HG03439 (cell line): ENCODE results near the gene SMG6.
"Not testable (repeated sequence)": the region's sequence is repeated elsewhere in the genome, so short reads cannot be mapped to it uniquely, and the experiment has no call there.

Experiments
- ATAC-seq: cut with Tn5 transposase; IDR thresholded peaks from one replicate; pipeline ENCODE4 v1.9.1; 2021; ENCODE audit warnings: mild to moderate bottlenecking, moderate library complexity; ENCODE audit not compliant: unreplicated experiment

Gene SMG6

DNA sequence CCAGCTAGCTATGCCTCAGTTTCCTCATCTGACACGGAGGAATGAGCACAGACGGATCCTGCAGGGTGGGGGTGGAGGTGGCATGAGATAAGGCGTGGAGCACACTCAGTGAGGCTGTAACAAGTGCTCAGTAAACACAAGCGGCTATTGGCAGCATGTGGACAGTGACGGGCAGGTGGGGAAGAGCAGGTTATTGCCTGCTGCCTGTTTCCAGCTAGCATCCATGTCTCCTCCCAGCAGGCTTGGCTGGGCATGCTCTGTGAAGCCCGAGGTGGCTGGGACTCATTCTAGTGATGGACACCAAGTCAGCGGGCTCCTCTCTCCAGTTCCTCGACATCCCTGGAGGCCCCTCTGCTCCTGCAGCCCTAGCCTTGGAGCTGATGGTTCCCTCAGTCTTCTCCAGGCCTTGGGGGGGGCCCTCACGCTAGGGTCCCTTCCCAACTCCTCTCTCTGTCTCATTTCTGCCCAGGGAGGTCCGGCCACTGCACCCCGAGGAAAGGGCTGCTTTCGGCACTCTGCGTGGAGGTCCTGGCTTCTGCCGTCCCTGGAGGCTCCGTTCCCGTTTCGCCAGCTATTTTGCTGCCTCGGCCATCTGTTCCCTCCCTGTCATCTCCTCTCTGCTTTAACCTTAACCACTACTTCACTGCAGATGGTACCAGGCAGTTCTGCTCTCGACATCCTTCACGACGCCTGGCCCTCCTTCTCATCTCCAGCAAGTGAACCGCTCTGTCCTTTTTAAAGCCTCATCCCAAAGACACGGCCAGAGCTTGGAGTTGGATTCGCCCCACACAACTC, 284.7 kb downstream of the SMG6 start:
- ATAC-seq: no peak

DNA sequence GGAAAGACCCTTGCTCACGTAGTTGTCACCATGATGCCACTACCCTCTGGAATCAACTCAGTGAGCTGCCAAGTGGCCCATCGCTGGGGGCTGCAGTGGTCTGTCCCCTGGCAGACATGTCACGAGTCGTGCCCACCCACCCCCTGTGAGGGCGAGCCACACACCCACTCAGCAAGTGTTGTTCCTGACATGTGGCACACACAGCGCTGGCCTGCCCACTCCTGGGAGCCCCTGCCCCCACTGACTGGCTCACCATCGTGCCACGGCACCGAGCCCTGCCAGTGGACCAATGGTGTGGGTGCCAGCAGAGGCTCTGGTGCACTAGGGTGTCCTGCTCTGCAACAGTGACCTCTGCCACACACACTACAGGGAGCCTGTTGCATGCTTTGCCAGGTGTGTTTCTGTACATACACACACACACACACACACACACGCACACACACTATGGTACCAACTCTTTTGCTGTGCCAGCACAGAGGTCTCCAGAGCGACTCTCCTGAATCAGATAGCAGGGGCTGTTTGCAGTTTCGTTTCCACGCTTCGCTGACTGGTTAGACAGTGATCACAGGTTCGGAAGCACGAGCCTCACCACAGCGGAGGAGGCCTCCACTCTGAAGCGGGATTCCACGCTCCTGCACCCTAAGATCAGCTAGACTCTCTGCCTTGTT, 286.2 kb downstream of the SMG6 start:
- ATAC-seq: no peak

DNA sequence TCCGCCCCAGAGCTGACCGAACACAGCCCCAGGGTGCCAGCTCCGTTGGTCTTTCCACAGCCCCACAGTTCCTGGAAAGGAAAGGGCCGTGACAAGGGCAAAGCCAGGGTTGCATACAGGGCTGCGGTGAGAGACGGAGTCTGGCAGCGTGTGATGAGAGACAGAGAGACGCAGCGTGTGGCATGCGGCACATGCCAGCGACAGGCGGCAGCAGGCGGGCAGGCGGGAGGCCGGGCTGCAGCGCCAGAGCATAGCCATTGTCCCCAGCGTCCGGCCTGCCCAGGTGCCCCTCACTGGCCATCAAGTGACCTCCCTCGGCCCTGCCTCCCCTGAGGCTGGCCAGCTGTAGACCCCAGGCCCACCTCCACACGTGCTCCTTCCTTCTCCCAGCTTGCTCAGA, 287.1 kb downstream of the SMG6 start:
- ATAC-seq: no peak

DNA sequence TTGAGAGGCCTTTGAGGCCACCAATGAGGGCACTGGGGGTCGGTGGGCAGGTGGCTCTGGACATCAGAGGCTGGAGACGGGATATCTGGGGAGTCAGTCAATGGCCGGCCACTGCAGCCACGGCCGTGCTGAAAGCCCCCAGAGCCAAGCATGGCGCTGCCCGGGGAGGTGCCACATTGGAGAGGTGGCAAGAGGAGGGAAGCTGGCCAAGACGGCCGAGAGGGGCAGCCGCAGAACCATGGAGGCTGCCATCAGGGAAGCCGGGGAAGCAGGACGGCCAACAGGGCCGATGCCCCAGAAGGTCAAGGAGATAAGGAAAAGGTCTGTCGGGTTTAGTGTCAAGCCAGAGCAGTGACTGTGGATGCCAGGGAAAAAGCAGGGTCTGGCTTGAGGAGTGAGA, 288.3 kb downstream of the SMG6 start:
- no peak for ATAC-seq

DNA sequence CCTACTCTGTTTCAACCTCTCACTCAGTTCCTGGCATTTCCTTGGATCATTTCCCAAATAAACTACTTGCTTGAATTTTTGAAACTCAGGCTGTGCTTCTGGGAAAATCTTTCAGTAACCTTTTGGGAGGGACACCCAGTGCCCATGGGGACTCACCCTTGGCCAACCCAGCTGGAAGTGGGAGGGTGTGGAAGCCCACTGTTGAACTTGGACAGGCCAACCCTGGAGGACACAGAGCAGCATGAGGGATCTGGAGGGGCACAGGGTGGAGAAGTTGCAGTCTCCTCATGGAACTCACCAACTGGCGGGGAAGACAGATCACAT, 289.6 kb downstream of the SMG6 start:
- no peak for ATAC-seq

DNA sequence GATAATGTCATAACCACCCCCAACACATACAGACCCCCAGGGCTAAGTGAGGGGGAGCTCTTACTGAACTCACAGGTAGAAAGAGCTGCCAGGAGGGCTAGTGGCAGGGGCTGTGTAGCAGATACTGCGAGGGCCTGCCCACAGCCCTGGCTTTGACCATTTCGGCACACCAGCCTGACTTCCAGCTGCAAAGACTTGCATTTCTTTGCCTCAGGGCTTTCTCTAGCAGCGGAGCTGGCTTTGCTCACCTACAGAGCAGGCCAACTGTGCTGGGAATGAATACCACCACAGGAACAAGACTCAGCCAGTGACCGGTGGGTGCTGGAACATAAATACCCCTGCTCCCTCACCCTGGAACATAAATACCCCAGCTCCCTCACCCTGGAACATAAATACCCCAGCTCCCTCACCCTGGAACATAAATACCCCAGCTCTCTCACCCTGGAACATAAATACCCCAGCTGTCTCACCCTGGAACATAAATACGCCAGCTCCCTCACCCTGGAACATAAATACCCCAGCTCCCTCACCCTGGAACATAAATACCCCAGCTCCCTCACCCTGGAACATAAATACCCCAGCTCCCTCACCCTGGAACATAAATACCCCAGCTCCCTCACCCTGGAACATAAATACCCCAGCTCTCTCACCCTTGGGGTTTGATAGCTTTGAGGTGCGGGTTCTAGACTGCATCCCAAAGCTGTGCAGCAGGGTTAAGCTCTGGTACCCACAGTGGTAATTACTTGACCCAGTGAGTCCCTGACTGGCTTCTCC, 290.2 kb downstream of the SMG6 start:
- not testable (repeated sequence) for ATAC-seq

DNA sequence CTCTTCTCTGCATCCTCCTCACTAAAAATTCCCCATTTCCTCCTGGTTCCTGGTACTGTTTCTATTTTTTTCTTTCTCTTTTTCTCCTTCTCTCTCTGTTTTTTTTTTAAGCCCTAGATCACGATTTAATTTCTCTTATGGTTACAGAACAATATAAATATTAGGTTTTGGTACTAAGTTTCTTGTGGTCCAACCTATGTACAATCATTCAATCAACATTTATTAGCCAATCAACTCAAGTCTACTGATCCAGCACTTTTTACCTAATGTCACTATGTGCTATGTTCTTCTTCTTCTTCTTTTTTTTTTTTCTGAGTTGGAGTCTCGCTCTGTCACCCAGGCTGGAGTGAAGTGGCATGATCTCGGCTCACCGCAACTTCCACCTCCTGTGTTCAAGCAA, 291.1 kb downstream of the SMG6 start:
- ATAC-seq: no peak

DNA sequence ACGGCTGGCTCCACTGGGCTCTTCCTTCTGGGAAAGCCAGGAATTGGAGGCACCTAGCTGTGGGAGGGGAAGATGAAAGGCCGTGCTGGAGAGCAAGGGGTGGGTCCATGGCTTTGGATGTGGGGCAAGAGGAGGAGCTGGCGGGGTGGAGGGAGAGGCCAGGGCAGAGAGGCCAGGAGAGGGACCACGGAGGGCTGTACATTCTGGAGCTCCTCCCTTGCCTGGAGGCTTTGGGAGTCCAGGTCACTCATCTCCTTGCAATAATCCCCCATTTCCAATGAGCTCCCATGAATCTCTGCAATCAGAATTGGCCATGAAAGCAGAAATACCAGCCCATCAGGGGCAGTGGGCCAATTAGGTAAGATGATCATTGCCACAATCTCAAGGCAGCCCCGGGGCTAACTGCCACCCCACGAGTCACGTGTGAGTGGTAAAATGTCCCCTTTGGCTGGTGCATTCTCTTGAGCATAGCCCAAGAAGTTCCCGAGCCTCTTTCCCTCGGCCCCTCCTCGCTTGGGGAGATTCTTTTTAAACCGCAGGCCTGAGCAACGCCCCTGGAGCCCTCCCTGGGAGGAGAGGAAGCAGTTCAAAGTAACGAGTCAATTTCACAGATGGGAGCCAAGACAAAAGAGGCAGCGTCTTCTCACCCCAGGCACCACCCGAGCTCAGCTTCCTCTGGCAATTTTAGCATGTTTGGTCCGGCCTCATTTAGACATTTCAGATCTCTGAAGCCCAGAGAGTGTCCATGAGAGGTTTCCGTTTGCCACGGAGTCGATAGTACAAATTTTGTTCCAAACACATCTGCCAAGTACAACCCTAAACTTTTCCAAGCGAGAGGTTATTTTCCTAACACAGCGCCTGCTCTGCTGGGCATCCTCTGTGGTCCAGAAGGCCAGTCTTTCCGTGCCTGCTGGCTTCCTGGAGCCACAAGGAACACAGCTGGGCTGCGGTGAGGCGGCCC, 291.9 kb downstream of the SMG6 start:
- no peak for ATAC-seq
